NCI-H82 treated with DMSO at 0.1 percent for 48 hours (cell line): ENCODE measurements around the gene C1QTNF9.
"Not testable (repeated sequence)": the region's sequence is repeated elsewhere in the genome, so short reads cannot be mapped to it uniquely, and the experiment has no call there.

ENCODE experiments used
- DNase-seq: peaks from one replicate; lab custom pipeline; 2025; ENCODE audit not compliant: unreplicated experiment; lab: John Stamatoyannopoulos, UW

Gene C1QTNF9

DNA sequence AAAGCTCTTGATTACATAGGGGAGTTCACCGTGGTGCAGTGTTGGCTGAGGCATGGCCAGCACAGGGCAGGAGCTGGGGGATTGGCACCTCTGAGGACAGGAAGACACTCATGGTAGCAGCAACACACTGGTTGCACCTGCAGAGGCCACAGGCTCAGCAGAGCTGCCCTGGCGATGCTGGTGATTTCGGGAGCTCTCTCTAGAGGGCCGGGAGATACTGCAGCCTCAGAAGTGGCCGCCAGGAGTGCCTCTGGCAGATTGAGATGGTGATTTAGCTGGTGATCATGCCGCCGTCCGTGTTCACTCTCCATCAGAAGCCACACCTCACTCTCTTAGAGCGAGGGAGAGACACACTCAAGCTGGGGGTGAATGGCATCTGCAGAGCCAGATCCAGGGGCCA, 49.9 kb downstream of the C1QTNF9 start:
- not testable (repeated sequence) for DNase-seq

DNA sequence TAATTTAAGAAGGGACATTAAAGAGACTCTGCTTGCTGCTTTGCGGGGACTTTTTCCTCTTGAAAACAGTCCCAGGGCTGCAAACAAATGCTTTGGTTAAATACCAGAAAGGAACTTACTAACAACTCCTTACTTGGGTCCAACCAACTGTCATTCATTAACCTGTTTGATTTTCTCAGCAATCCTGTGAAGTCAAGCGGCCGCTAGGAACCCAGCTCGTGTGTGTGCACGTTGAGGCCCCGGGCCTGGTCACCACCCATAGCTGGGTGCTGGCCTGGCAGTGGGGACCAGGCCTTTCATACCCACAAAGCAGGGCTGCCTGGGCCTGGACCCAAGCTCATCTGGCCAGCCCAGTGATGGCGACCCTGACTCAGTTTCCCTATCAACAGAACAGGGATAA, 50.7 kb downstream of the C1QTNF9 start:
- no peak for DNase-seq

GRCh38 chr13:24361113-24361512, 51.7 kb downstream of the C1QTNF9 start:
- DNase-seq, result no peak

- DNase-seq, result no peak
Measured at GRCh38 chr13:24361852-24362366, 52.5 kb downstream of the C1QTNF9 start.

DNA sequence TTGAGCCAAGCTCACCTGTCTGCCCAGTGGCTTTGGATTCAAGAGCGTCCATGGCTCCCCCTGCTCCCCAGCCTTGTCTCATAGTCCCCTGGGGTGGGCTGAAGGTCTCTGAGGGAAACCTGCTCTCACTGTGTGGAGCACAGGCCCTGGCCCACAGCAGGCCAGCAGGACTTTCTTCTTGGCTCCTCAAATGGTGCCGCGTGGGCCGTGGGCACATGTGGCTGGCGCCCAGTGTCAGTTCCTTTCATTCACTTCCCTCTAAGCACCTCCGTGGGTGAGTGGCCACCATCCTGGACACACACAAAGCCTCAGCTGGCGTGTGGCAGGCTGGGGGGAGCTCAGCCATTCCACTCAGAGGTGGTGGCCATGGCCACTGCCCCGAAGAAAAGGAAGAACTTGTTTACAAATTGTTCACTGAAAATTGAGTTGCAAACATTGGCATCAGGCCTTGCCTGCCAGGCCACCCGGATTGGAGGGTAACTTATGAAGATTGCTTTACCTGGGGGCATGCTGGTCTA, 53.1 kb downstream of the C1QTNF9 start:
- no peak for DNase-seq

DNA sequence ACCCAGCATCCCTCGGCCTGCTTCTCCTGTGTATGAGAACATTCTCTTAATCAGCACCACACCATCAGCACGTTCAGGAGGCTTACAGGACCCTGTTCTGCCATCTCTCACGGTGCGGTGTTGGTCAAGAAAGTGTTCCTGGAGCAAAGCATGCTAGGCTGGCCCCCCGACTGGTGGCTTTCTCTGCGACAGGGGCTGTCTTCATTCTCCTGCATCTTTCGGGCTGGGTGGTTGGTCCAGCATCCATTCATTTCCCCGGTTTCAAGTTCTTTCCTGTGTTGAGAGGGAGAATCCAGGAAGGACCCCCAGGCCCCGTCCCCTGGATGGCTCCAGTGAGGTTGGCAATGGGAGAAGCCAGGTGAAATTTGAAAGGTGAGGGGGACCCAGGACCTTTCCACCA, 55.8 kb downstream of the C1QTNF9 start:
- no peak for DNase-seq

DNA sequence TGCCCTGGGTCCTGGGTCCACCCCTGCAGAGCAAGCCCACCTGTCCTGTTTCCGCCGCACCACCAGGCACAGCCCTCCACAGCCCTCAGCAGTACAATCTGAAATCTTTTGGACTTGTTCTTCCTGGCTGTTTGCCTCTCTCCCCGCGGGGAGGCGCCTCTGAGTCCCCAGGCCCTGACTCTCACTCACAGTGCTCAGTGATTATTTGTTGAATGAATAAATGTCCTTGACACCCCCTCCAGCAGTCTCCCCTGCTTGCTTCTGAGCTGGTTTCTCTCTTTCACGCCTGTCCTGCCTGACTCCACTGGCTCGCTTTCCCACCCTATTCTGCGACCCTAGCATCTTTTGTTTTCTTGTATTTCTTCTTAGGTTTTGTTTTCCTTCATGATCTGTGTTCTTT, 56.9 kb downstream of the C1QTNF9 start:
- not testable (repeated sequence) for DNase-seq

DNA sequence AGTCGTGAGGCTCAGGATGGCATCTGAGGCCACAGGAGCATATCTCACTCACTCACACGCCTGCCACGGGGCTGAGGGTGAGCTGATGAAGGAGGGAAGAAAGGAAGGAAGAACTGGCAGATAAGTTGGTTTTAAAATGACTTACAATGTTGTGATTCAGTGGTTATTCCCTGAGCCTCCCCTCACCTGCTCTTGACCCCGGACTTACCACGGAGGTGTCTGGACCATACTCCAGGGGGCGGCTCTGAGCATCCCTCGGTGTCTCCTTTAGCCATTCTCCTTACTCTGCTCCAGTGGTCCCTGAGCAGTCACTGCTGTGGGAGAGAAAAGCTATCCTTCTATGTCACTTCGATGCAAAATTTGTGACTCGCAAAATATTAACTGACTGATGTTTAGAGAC, 61.9 kb downstream of the C1QTNF9 start:
- DNase-seq, result not testable (repeated sequence)
